NCI-H226 (cell line): ENCODE measurements around the gene PPP1R1B.
A peak's percentile ranks its signal among the peaks of the same experiment; 100 is the strongest.

ENCODE experiments used
- DNase-seq: peaks from one replicate; pipeline ENCODE4 v3.0.0-alpha.2; 2015

The PPP1R1B gene

GRCh38 chr17:39635614-39636176 lies 8.9 kb downstream of the PPP1R1B start:
- DNase-seq = no peak

- no peak for DNase-seq
These were observed 9.8 kb downstream of the PPP1R1B start for GRCh38 chr17:39636587-39636926.

GRCh38 chr17:39636927-39637736 lies 10.4 kb downstream of the PPP1R1B start, which contains the start of gene STARD3:
STARD3 (plus strand) TSS chr17:39637144; CDS start chr17:39653532, 16,388 bp downstream.
- peak; percentile 81 for DNase-seq

- DNase-seq = no peak
These were observed 11.6 kb downstream of the PPP1R1B start for GRCh38 chr17:39638317-39638716.

GRCh38 chr17:39639043-39639442 lies 12.3 kb downstream of the PPP1R1B start:
- no peak for DNase-seq

- DNase-seq = no peak
These were observed 13.1 kb downstream of the PPP1R1B start for GRCh38 chr17:39639566-39640458.

- no peak for DNase-seq
These were observed 13.9 kb downstream of the PPP1R1B start for GRCh38 chr17:39640591-39641031.

GRCh38 chr17:39641097-39641496 lies 14.3 kb downstream of the PPP1R1B start:
- no peak for DNase-seq

- DNase-seq = no peak
These were observed 15.1 kb downstream of the PPP1R1B start for GRCh38 chr17:39641883-39642282.

GRCh38 chr17:39642291-39643074 lies 15.7 kb downstream of the PPP1R1B start:
- no peak for DNase-seq

GRCh38 chr17:39643271-39643670 lies 16.5 kb downstream of the PPP1R1B start:
- no peak for DNase-seq

GRCh38 chr17:39647256-39647655 lies 20.5 kb downstream of the PPP1R1B start:
- no peak for DNase-seq

GRCh38 chr17:39648616-39649366 lies 22.0 kb downstream of the PPP1R1B start:
- DNase-seq = no peak

GRCh38 chr17:39650121-39650579 lies 23.4 kb downstream of the PPP1R1B start:
- no peak for DNase-seq

- no peak for DNase-seq
These were observed 25.3 kb downstream of the PPP1R1B start for GRCh38 chr17:39651923-39652586.

GRCh38 chr17:39652587-39653315 lies 26.0 kb downstream of the PPP1R1B start:
- DNase-seq = no peak

- no peak for DNase-seq
These were observed 26.5 kb downstream of the PPP1R1B start for GRCh38 chr17:39653316-39653661.

GRCh38 chr17:39653662-39654331 lies 27.0 kb downstream of the PPP1R1B start:
- DNase-seq = no peak

GRCh38 chr17:39655105-39655504 lies 28.4 kb downstream of the PPP1R1B start:
- DNase-seq = no peak

- no peak for DNase-seq
These were observed 31.6 kb downstream of the PPP1R1B start for GRCh38 chr17:39658346-39658745.
